Spinal cord (tissue), 10 donors: Measurements from ENCODE around the gene CRYBG1. TPM values are rescaled to one million over a fixed set of nuclear protein-coding genes. Genes with fewer than 3 reads are reported as not detected.
A peak's percentile ranks its signal among the peaks of the same experiment; 100 is the strongest.

ENCODE experiments used
- DNase-seq, 6 donors: peaks; one replicate each; pipeline versions ENCODE4 v3.0.0 to v3.0.0-alpha.2; 2013 to 2015; ENCODE audit warnings: low spot score in 6 of 6, low read depth in 4 of 6
- H3K27ac ChIP-seq: one replicate; pipeline ENCODE4 v1.5.1; 2013; ENCODE audit warnings: low read depth, low read length, control low read depth
- H3K27me3 ChIP-seq: one replicate; pipeline ENCODE4 v1.6.1; 2013; ENCODE audit warnings: low read length; ENCODE audit not compliant: control insufficient read depth, insufficient read depth
- H3K36me3 ChIP-seq: one replicate; pipeline ENCODE4 v1.6.1; 2013; ENCODE audit warnings: low read length; ENCODE audit not compliant: control insufficient read depth, insufficient read depth
- H3K4me1 ChIP-seq: one replicate; pipeline ENCODE4 v1.6.1; 2013; ENCODE audit warnings: low read length; ENCODE audit not compliant: control insufficient read depth, insufficient read depth
- H3K4me3 ChIP-seq: one replicate; pipeline ENCODE4 v1.5.1; 2013; ENCODE audit warnings: low read depth, low read length, control low read depth
- H3K9me3 ChIP-seq: one replicate; pipeline ENCODE4 v1.6.1; 2013; ENCODE audit warnings: low read length; ENCODE audit not compliant: control insufficient read depth, insufficient read depth
- WGBS: methylation state at CpG from one replicate; pipeline ENCODE4 v1.1.5; 2013; ENCODE audit warnings: missing lambda C conversion rate; ENCODE audit not compliant: insufficient coverage; 5-methylcytosine and 5-hydroxymethylcytosine counted together
- long read RNA-seq, 4 donors: transcript quantifications; one replicate each; lab custom pipeline, GENCODE V29; 2026
- polyA plus RNA-seq, 2 donors: library from polyadenylated mRNA; unstranded; fragments of 120-200 nt; gene quantifications; one replicate each; pipeline ENCODE4 v1.2.1, GENCODE V29; 2013; ENCODE audit not compliant: insufficient read length in 2 of 2
- total RNA-seq, 2 donors: library from RNA; depleted of rRNA in 1 of 2; stranded (reverse); fragments of 120-200 nt in 1 of 2; fragments of >200 nt in 1 of 2; gene quantifications; one replicate each; pipeline versions ENCODE4 v1.2.3 to v1.2.4, GENCODE V29; 2013 to 2014
- donor health status: healthy.

Gene CRYBG1, protein sequence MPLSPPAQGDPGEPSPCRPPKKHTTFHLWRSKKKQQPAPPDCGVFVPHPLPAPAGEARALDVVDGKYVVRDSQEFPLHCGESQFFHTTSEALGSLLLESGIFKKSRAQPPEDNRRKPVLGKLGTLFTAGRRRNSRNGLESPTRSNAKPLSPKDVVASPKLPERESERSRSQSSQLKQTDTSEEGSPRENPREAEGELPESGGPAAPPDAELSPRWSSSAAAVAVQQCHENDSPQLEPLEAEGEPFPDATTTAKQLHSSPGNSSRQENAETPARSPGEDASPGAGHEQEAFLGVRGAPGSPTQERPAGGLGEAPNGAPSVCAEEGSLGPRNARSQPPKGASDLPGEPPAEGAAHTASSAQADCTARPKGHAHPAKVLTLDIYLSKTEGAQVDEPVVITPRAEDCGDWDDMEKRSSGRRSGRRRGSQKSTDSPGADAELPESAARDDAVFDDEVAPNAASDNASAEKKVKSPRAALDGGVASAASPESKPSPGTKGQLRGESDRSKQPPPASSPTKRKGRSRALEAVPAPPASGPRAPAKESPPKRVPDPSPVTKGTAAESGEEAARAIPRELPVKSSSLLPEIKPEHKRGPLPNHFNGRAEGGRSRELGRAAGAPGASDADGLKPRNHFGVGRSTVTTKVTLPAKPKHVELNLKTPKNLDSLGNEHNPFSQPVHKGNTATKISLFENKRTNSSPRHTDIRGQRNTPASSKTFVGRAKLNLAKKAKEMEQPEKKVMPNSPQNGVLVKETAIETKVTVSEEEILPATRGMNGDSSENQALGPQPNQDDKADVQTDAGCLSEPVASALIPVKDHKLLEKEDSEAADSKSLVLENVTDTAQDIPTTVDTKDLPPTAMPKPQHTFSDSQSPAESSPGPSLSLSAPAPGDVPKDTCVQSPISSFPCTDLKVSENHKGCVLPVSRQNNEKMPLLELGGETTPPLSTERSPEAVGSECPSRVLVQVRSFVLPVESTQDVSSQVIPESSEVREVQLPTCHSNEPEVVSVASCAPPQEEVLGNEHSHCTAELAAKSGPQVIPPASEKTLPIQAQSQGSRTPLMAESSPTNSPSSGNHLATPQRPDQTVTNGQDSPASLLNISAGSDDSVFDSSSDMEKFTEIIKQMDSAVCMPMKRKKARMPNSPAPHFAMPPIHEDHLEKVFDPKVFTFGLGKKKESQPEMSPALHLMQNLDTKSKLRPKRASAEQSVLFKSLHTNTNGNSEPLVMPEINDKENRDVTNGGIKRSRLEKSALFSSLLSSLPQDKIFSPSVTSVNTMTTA (N-terminal part only)
- total RNA-seq (1 to 10 TPM; 2.4 to 3.4 TPM), polyA plus RNA-seq (1 to 10 TPM in 1 of 2 donors, under 1 TPM in 1; 0.97 to 1.6 TPM)
- long read RNA-seq, donor 1: 0 reads
- long read RNA-seq, donor 2, partial matches to known transcripts: 5 of 5 reads
- long read RNA-seq, donor 2, other reads (novel, unspliced or antisense): 0 of 5 reads
- long read RNA-seq, donor 3: 0 reads
- long read RNA-seq, donor 4, partial matches to known transcripts: 6 of 6 reads
- long read RNA-seq, donor 4, other reads (novel, unspliced or antisense): 0 of 6 reads

DNA sequence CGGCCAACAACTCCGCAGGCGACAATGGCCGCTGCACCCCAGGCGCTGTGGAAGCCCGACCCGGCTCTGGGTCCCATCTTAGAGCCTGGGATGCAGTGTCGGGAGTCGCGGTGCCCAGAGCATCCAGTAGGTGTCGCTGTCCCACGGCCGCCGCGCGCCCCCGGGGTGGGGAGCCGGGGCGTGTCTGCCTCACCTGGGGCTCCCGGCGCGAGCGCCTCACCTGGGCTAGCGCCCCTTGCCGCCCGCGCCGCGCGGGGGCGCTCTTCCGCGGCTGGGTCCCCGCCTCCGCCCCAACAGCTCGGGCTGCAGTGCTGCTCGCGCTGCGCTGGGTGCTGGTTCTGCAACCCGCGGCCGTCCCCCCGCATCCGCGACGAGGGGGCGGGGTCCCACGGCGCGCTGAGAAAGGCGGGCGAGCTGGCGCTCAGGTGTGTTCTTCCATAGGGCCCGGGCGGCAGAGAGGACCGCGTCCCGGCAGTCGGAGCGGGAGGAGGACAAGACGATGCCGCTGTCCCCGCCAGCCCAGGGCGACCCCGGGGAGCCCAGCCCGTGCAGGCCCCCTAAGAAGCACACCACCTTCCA lies at the start of gene CRYBG1:
Gene CRYBG1, plus strand, starts transcription at position 308 of the 579 bp plus-strand sequence. Its CDS starts 192 bp downstream, at position 500.
- peaks cover 24% of the 10 kb centered on the region for H3K27me3 ChIP-seq
- H3K27ac ChIP-seq: no peak within 1 kb of the TSS
- no peaks in the 10 kb centered on the region for H3K36me3 ChIP-seq
- H3K9me3 ChIP-seq: no peaks in the 10 kb centered on the region
- under 1% methylated on average over 66 of the region's 66 CpGs for WGBS
- H3K4me1 ChIP-seq: peaks cover 13% of the 10 kb centered on the region
- peak in 2 of 6 donors; percentile 58 to 72 for DNase-seq
- peak within 1 kb of the TSS; percentile 32 for H3K4me3 ChIP-seq

GRCh38 chr6:106315765-106316374 lies 44.6 kb upstream of the CRYBG1 start:
- Histone ChIP-seq H3K36me3 (no peaks in the 10 kb centered on the region), H3K9me3 (no peaks in the 10 kb centered on the region), H3K27ac (no peak overlapping the region), H3K27me3 (no peaks in the 10 kb centered on the region), H3K4me3 (no peak overlapping the region), H3K4me1 (no peaks in the 10 kb centered on the region)
- peak in 1 of 6 donors; percentile 26 for DNase-seq
- whole genome bisulfite sequencing: 72% methylated on average over 4 of the region's 6 CpGs

DNA sequence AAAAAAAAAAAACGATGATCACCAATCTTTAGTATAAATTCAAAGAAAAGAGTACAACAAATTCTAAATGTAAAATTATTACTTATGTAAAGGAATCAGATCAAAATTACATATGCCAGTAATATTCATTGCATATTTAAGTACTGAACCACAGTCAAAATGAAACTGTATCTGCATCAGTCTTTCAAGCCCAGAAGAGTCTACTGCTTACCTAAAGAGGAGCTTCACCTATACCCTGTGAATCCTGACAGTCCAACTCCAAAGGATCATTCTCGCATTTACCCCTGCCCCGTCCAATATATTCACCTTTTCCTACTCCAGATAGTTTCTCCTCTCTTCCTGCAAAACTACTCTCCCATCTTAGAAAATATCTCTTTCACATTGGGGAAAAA lies 44.1 kb upstream of the CRYBG1 start:
- no peak overlapping the region for H3K27ac ChIP-seq
- 90% methylated on average over 2 of the region's 3 CpGs for WGBS

DNA sequence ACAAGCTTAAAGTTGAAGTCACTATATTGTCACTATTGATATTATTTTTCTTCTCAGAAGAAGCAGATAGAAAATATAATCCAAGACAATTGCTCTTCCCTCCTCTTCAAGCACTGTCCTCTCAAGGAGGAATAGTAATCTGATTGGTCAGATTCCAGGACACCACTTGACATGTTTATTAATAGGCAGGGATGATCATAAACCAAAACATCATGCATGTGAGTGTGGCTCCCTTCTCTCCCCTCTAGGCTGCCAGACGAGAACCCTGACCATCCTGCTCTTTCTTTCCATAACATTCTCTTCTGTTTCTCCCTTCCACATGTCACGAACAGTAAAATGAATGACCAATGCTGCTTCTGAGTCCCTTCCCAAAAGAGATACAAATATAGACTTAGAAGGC lies 42.5 kb upstream of the CRYBG1 start:
- no peaks in the 10 kb centered on the region for H3K4me1 ChIP-seq
- no peak for DNase-seq
- H3K4me3 ChIP-seq: no peak overlapping the region
- 80% methylated on average over 1 of the region's 2 CpGs for WGBS
- no peaks in the 10 kb centered on the region for H3K36me3 ChIP-seq
- H3K9me3 ChIP-seq: no peaks in the 10 kb centered on the region
- no peak overlapping the region for H3K27ac ChIP-seq
- H3K27me3 ChIP-seq: no peaks in the 10 kb centered on the region

More for the DNA sequence above, 44.1 kb upstream of the CRYBG1 start:
- DNase-seq: no peak
- Histone ChIP-seq H3K4me1 (no peaks in the 10 kb centered on the region), H3K27me3 (no peaks in the 10 kb centered on the region), H3K4me3 (no peak overlapping the region), H3K9me3 (no peaks in the 10 kb centered on the region), H3K36me3 (no peaks in the 10 kb centered on the region)

DNA sequence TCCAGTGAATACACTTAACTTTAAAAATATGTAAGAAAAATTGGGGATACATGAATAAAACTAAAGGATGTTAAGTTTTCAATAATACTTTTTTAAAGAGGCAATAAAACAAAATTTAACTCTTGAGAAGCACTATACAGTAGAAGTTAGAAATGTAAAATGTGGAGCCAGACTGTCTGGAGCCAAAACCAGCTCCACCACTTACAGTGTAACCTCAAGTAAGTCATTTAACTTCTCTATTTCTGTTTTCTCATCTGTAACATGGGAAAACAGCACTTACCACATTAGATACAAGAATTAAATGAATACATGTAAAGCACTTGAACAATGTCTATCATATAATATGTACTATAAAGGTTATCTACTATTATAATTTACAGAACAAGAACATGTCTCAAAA lies 41.7 kb upstream of the CRYBG1 start:
- DNase-seq: no peak
- Histone ChIP-seq H3K4me3 (no peak overlapping the region), H3K36me3 (no peaks in the 10 kb centered on the region), H3K27ac (no peak overlapping the region), H3K9me3 (no peaks in the 10 kb centered on the region), H3K4me1 (no peaks in the 10 kb centered on the region), H3K27me3 (no peaks in the 10 kb centered on the region)

DNA sequence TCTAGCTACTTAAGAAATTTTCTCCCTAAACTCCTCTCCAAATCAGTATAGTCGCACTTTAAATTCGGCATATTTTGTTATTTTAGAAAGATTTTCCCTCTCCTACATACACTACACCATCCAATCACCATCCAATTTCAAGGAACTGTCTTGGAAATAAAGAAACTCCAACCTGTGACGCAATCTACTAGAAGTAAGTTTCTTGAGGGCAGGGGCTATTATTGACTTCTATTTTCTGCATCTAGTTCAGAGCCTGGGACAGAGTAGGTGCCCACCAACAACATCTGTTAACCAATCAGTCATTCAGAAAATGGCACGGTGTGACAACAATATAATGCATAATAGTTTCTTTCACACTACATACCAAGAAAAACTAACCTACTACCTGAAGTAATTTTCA lies 38.6 kb upstream of the CRYBG1 start:
- no peak for DNase-seq
- no CpG with 5 or more reads among the region's 4 CpGs for WGBS
- Histone ChIP-seq H3K4me1 (peaks cover 4% of the 10 kb centered on the region), H3K27me3 (no peaks in the 10 kb centered on the region), H3K36me3 (no peaks in the 10 kb centered on the region), H3K9me3 (no peaks in the 10 kb centered on the region), H3K4me3 (no peak overlapping the region), H3K27ac (no peak overlapping the region)

DNA sequence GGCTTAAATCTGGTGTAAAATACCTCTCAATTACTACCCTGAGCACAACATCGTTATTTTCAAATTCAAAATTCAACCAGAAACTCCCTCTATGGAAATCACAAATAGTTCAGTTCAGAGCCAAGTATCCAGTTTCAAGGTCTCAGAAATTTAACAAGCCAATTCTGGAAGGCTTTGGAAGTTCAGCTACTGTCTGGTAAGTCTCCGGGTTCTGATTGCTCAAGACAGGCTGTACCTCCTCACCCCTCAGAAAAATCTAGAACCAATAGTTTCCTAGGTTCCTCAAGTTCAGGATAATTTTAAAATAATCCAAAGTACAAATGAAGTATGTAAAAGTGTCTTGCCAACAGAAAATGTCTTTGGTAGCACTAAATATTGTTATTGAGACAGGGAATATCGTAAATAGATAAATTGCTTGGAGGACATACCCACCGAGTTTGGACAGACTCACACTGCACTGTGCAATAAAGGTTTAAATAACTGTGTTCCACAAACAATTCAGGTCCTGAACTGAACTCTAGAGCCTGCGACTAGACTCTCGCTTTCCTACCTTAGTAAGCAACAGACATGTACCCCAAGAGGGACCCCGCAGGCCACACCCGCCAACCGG lies 35.7 kb upstream of the CRYBG1 start:
- DNase-seq: no peak
- peak overlapping the region; percentile 99 for H3K4me3 ChIP-seq
- peaks cover 7% of the 10 kb centered on the region for H3K27me3 ChIP-seq
- peaks cover 7% of the 10 kb centered on the region for H3K4me1 ChIP-seq
- no peaks in the 10 kb centered on the region for H3K36me3 ChIP-seq
- peak overlapping the region; percentile 89 for H3K27ac ChIP-seq
- H3K9me3 ChIP-seq: no peaks in the 10 kb centered on the region
- 2% methylated on average over 8 of the region's 9 CpGs for WGBS

DNA sequence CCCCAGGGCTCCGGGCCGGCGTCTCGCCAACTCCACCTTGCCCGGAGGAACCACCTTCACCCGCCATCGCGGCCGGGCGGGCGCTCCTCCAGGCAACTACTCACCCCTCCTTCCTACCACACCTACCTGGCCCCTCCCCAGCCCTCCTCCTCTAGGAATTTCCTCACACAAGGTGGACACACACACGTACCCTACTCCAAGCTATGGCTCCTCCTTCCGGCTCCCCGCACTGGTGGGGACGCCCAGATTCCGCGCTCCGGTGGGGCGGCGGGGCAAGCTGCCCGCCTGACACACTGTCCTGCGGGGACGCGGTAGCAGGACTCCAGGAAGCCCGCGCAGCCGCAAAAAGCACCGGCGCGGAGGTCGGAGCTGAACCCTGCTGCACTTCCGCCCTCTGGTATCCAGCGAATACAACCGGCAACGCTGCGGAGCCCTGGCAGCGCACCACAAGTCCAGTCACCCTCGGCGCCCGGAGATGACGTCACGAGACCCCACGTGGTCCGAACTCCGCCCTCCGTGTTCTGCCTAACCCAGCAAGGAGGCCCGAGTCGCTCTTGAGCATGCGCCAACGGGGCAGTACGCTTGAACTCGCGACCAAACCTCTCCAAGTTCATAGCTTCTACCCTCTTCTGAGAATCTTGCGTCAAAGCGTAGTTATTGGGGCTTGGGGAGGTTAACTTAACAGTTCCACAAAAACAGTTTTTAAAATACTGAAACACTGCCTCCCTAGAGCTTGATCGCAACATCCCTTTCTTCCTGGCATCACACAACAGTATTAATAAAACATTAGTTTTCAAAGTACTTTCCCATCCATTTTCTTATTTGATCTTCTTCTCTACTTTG lies 35.0 kb upstream of the CRYBG1 start, which contains the start of gene ATG5:
Gene ATG5, minus strand, starts transcription at position 425 of the 843 bp plus-strand sequence. CDS start 9,552 bp downstream, outside the sequence.
- peaks cover 7% of the 10 kb centered on the region for H3K27me3 ChIP-seq
- 2% methylated on average over 50 of the region's 56 CpGs for WGBS
- H3K36me3 ChIP-seq: no peaks in the 10 kb centered on the region
- H3K27ac ChIP-seq: peak within 1 kb of the TSS; percentile 89
- H3K4me3 ChIP-seq: peak within 1 kb of the TSS; percentile 99
- no peaks in the 10 kb centered on the region for H3K9me3 ChIP-seq
- H3K4me1 ChIP-seq: peaks cover 7% of the 10 kb centered on the region
- peak; percentile 93 to 99 (median 98) for DNase-seq
